NCI-H82 treated with DMSO at 0.1 percent for 48 hours (cell line): ENCODE measurements around the gene JAKMIP1.

ENCODE experiments used
- DNase-seq: peaks from one replicate; lab custom pipeline; 2025; ENCODE audit not compliant: unreplicated experiment; lab: John Stamatoyannopoulos, UW

JAKMIP1 gene

GRCh38 chr4:6122496-6122895, 77.9 kb downstream of the JAKMIP1 start:
- DNase-seq, result no peak

- DNase-seq, result no peak
Measured at GRCh38 chr4:6121941-6122340, 78.4 kb downstream of the JAKMIP1 start.

GRCh38 chr4:6121276-6121850, 79.0 kb downstream of the JAKMIP1 start:
- DNase-seq, result no peak

GRCh38 chr4:6120361-6120760, 80.0 kb downstream of the JAKMIP1 start:
- no peak for DNase-seq

GRCh38 chr4:6119507-6120020, 80.8 kb downstream of the JAKMIP1 start:
- no peak for DNase-seq

- no peak for DNase-seq
Measured at GRCh38 chr4:6118201-6118600, 82.1 kb downstream of the JAKMIP1 start.

GRCh38 chr4:6116696-6117285, 83.6 kb downstream of the JAKMIP1 start:
- no peak for DNase-seq

GRCh38 chr4:6115746-6116586, 84.4 kb downstream of the JAKMIP1 start:
- no peak for DNase-seq

- DNase-seq, result no peak
Measured at GRCh38 chr4:6115342-6115741, 85.0 kb downstream of the JAKMIP1 start.

GRCh38 chr4:6114601-6115000, 85.7 kb downstream of the JAKMIP1 start:
- DNase-seq, result no peak

GRCh38 chr4:6114181-6114580, 86.2 kb downstream of the JAKMIP1 start:
- DNase-seq, result no peak

GRCh38 chr4:6113641-6114040, 86.7 kb downstream of the JAKMIP1 start:
- DNase-seq, result no peak

- DNase-seq, result no peak
Measured at GRCh38 chr4:6112606-6113290, 87.6 kb downstream of the JAKMIP1 start.

- DNase-seq, result no peak
Measured at GRCh38 chr4:6111354-6111960, 88.9 kb downstream of the JAKMIP1 start.

GRCh38 chr4:6110681-6111353, 89.5 kb downstream of the JAKMIP1 start:
- DNase-seq, result no peak

- DNase-seq, result no peak
Measured at GRCh38 chr4:6109842-6110560, 90.3 kb downstream of the JAKMIP1 start.

- no peak for DNase-seq
Measured at GRCh38 chr4:6107886-6108285, 92.5 kb downstream of the JAKMIP1 start.

GRCh38 chr4:6107114-6107791, 93.1 kb downstream of the JAKMIP1 start:
- DNase-seq, result no peak

GRCh38 chr4:6106156-6106555, 94.2 kb downstream of the JAKMIP1 start:
- no peak for DNase-seq
